ENCODE data around the gene CYB561D2. TPM values are rescaled to one million over a fixed set of nuclear protein-coding genes. Genes with fewer than 3 reads are reported as not detected.

The CYB561D2 gene
- total RNA-seq, 3 donors from 2014 or later = 23.6 to 30.1 (median 28.8) TPM

GRCh38 chr3:50382722-50383121 is 32.1 kb downstream of the CYB561D2 start:
- no peak for TF ChIP-seq POLR2AphosphoS5 (IDR thresholded peaks at IDR 0.05)
- TF ChIP-seq POLR2A (IDR thresholded peaks at IDR 0.05) = no peak
- TF ChIP-seq, protein P1, sequence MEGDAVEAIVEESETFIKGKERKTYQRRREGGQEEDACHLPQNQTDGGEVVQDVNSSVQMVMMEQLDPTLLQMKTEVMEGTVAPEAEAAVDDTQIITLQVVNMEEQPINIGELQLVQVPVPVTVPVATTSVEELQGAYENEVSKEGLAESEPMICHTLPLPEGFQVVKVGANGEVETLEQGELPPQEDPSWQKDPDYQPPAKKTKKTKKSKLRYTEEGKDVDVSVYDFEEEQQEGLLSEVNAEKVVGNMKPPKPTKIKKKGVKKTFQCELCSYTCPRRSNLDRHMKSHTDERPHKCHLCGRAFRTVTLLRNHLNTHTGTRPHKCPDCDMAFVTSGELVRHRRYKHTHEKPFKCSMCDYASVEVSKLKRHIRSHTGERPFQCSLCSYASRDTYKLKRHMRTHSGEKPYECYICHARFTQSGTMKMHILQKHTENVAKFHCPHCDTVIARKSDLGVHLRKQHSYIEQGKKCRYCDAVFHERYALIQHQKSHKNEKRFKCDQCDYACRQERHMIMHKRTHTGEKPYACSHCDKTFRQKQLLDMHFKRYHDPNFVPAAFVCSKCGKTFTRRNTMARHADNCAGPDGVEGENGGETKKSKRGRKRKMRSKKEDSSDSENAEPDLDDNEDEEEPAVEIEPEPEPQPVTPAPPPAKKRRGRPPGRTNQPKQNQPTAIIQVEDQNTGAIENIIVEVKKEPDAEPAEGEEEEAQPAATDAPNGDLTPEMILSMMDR (IDR thresholded peaks at IDR 0.05) = no peak
- DNase-seq (ENCODE audit: low spot score in 2 of 2) = no peak
- peak overlapping the region in 1 of 2 donors; percentile 76 for H3K27ac ChIP-seq
- H3K4me1 ChIP-seq = peaks cover 0 to 3% of the 10 kb centered on the region in 2 donors
- no peaks in the 10 kb centered on the region for H3K36me3 ChIP-seq
- H3K9me3 ChIP-seq = no peaks in the 10 kb centered on the region
- H3K27me3 ChIP-seq = no peaks in the 10 kb centered on the region
- intact Hi-C loops (cut with DNase I; ENCODE audit: low total_unique reads) = no loop called here
- H3K4me3 ChIP-seq = no peak overlapping the region

GRCh38 chr3:50383750-50384149 is 33.1 kb downstream of the CYB561D2 start:
- peak overlapping the region in 1 of 2 donors; percentile 76 for H3K27ac ChIP-seq
- no peaks in the 10 kb centered on the region for H3K9me3 ChIP-seq
- intact Hi-C loops (cut with DNase I; ENCODE audit: low total_unique reads) = no loop called here
- H3K4me3 ChIP-seq = no peak overlapping the region
- DNase-seq (ENCODE audit: low spot score in 2 of 2) = no peak
- peaks cover 0 to 3% of the 10 kb centered on the region in 2 donors for H3K4me1 ChIP-seq
- no peaks in the 10 kb centered on the region for H3K36me3 ChIP-seq
- H3K27me3 ChIP-seq = no peaks in the 10 kb centered on the region
- no peak for TF ChIP-seq POLR2AphosphoS5 (IDR thresholded peaks at IDR 0.05)

GRCh38 chr3:50385754-50386153 is 35.1 kb downstream of the CYB561D2 start:
- TF ChIP-seq POLR2AphosphoS5 (IDR thresholded peaks at IDR 0.05) = no peak
- TF ChIP-seq, protein P1 (IDR thresholded peaks at IDR 0.05) = no peak
- TF ChIP-seq POLR2A (IDR thresholded peaks at IDR 0.05) = no peak
- Histone ChIP-seq H3K27ac (no peak overlapping the region), H3K9me3 (no peaks in the 10 kb centered on the region), H3K4me3 (no peak overlapping the region), H3K36me3 (no peaks in the 10 kb centered on the region), H3K4me1 (peaks cover under 1 to 3% of the 10 kb centered on the region in 2 donors), H3K27me3 (no peaks in the 10 kb centered on the region)
- intact Hi-C loops (cut with DNase I; ENCODE audit: low total_unique reads) = no loop called here
- DNase-seq (ENCODE audit: low spot score in 2 of 2) = no peak

DNA sequence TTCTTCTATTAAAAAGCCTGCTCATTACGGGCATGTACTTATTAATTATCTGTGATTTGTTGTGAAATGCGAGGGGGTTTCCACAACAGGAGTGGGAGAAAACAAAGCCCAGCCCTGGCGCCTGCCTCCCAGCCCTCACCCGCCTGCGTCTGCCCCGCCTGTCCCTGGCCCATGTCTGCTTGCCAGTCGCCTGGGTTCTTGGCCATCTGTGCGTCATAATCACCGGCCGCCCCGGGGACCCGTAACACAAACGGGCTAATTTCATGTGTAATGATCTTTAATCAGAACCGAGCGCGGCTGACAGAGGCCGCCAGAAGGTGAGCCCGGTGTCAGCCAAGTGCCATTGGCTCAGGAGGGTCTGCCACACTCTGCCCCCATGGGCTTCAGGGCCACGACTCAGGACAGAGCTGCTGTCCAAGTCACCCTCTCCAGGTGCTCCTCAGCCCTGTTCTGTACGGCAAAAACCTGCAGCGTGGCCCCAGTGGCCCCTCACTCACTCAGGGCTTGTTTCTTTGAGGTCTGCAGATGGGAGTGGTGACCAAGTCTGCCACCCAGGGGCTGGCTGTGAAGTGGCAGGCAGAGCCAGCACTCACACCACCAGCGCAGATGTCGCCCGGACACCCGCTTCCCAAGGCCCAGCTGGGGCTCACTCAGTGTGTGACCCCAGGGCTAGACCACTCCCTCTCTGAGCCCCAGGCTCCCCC is 37.5 kb downstream of the CYB561D2 start:
- TF ChIP-seq, protein P1 (IDR thresholded peaks at IDR 0.05) = no peak
- TF ChIP-seq POLR2A (IDR thresholded peaks at IDR 0.05) = no peak
- no peak for TF ChIP-seq POLR2AphosphoS5 (IDR thresholded peaks at IDR 0.05)
- Histone ChIP-seq H3K36me3 (no peaks in the 10 kb centered on the region), H3K9me3 (no peaks in the 10 kb centered on the region), H3K27me3 (no peaks in the 10 kb centered on the region), H3K4me1 (peaks cover under 1 to 10% of the 10 kb centered on the region in 2 donors), H3K27ac (peak overlapping the region in 1 of 2 donors; percentile 35), H3K4me3 (no peak overlapping the region)
- no peak for DNase-seq (ENCODE audit: low spot score in 2 of 2)
- intact Hi-C loops (cut with DNase I; ENCODE audit: low total_unique reads) = no loop called here

DNA sequence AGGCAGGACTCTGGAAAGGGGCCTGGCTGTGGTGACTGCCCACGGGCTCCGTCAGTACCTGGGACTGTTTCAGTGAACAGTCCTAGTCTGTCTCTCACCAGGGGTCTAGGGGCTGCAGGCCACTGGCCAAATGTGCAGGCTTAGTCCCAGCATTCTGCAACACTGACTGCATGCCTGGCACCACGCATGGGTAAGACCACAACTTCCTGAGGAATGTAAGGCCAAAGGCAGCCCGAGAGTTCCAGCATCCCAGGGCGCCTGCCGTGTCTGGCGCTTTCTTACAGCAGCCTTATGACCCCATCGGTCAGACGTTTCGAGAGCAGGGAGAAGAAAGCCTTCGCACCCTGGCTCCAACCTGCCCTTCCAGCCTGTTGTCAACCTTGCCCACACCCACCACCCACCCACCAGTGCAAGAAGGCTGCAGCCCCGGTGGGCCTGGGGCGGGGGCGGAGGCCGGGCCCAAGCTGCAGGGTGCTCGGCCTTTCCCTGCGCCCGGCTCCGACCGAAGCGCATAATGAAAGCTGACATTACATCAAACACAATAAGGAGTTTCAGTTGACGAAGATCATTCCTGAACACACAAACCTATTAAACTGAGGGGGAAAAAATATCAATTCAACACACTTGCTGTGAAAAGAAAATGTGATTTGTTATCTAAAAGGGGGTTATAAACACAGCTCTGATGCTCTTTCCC is 38.2 kb downstream of the CYB561D2 start:
- TF ChIP-seq, protein P1 (IDR thresholded peaks at IDR 0.05) = no peak
- no peak for TF ChIP-seq POLR2AphosphoS5 (IDR thresholded peaks at IDR 0.05)
- no peak for TF ChIP-seq POLR2A (IDR thresholded peaks at IDR 0.05)
- DNase-seq (ENCODE audit: low spot score in 2 of 2) = peak in 1 of 2 donors; percentile 39
- Histone ChIP-seq H3K4me1 (peaks cover 0 to 10% of the 10 kb centered on the region in 2 donors), H3K27ac (peak overlapping the region in 1 of 2 donors; percentile 35), H3K27me3 (no peaks in the 10 kb centered on the region), H3K36me3 (no peaks in the 10 kb centered on the region), H3K9me3 (no peaks in the 10 kb centered on the region), H3K4me3 (no peak overlapping the region)
- intact Hi-C loops (cut with DNase I; ENCODE audit: low total_unique reads) = no loop called here

Data from breast epithelium (tissue), 4 donors.